H1 (cell line): ENCODE data around the gene BRCC3. TPM values are rescaled to one million over a fixed set of nuclear protein-coding genes. Genes with fewer than 3 reads are reported as not detected.

ENCODE experiments used
- CTCF ChIA-PET: fragments of 300-600 bp; sonication (Branson Sonifier 250); formaldehyde crosslinking; loops from one replicate; lab custom pipeline; 2021; ENCODE audit not compliant: partially characterized antibody; lab: Charles Lee
- POLR2A ChIA-PET: fragments of 300-600 bp; sonication (Branson Sonifier 250); formaldehyde crosslinking; loops from one replicate; lab custom pipeline; 2021; ENCODE audit warnings: inconsistent platforms; ENCODE audit not compliant: partially characterized antibody; lab: Charles Lee
- DNase-seq, 2 experiments: peaks; one replicate each; pipeline versions ENCODE4 v3.0.0 to v3.0.0-alpha.2; 2010 to 2022; ENCODE audit warnings: low spot score in 2 of 2, low read depth in 1 of 2, mixed read lengths in 1 of 2
- FAIRE-seq: peaks from 2 replicates; lab custom pipeline; 2011; peaks lifted over from hg19 to GRCh38; lab: Jason Lieb, UNC
- H2AFZ ChIP-seq: 2 replicates; pipeline ENCODE4 v1.8.1; 2012; ENCODE audit warnings: low read length, inconsistent platforms
- H2AK5ac ChIP-seq: 2 replicates; pipeline ENCODE4 v1.6.1; 2013; ENCODE audit warnings: low read depth, low read length
- H2BK120ac ChIP-seq: replicated peaks from 2 replicates; pipeline ENCODE3; 2013; ENCODE audit warnings: low read depth, low read length, inconsistent platforms
- H2BK12ac ChIP-seq: 2 replicates; pipeline ENCODE4 v1.6.1; 2013; ENCODE audit warnings: low read depth, low read length
- H2BK15ac ChIP-seq: 2 replicates; pipeline ENCODE4 v1.6.1; 2013; ENCODE audit warnings: low read length
- H2BK20ac ChIP-seq: 2 replicates; pipeline ENCODE4 v1.6.1; 2013; ENCODE audit warnings: low read length
- H2BK5ac ChIP-seq: 2 replicates; pipeline ENCODE4 v1.6.1; 2013; ENCODE audit warnings: low read depth, low read length
- H3K14ac ChIP-seq: 2 replicates; pipeline ENCODE4 v1.6.1; 2013; ENCODE audit warnings: inconsistent platforms; ENCODE audit not compliant: insufficient read length
- H3K18ac ChIP-seq: 2 replicates; pipeline ENCODE4 v1.6.1; 2013; ENCODE audit warnings: low read length; ENCODE audit errors: extremely low read depth
- H3K23ac ChIP-seq: 2 replicates; pipeline ENCODE4 v1.6.1; 2013; ENCODE audit warnings: inconsistent platforms; ENCODE audit not compliant: insufficient read length
- H3K23me2 ChIP-seq: 2 replicates; pipeline ENCODE4 v1.6.1; 2013; ENCODE audit warnings: low read depth, low read length
- H3K27ac ChIP-seq: 2 replicates; pipeline ENCODE4 v1.6.1; 2011; ENCODE audit warnings: low read depth, low read length, inconsistent platforms
- H3K27me3 ChIP-seq, 4 experiments: replicated peaks in 1 of 4; 1 replicate in 1 of 4; 2 replicates in 3 of 4; pipeline versions ENCODE4 v1.6.1 to v1.8.1; 2011 to 2013; ENCODE audit warnings: low read length in 3 of 4, mild to moderate bottlenecking in 3 of 4, inconsistent platforms in 2 of 4, mixed read lengths in 2 of 4, moderate library complexity in 1 of 4; ENCODE audit not compliant: control insufficient read depth in 3 of 4, insufficient read depth in 3 of 4; ENCODE audit errors: extremely low read depth in 1 of 4
- H3K36me3 ChIP-seq, 4 experiments: 2 replicates each; pipeline versions ENCODE4 v1.6.1 to v1.8.1; 2011 to 2013; ENCODE audit warnings: mild to moderate bottlenecking in 4 of 4, low read length in 3 of 4, moderate library complexity in 2 of 4, control low read depth in 1 of 4, inconsistent platforms in 1 of 4; ENCODE audit not compliant: insufficient read depth in 4 of 4, control insufficient read depth in 2 of 4
- H3K4ac ChIP-seq: replicated peaks from 2 replicates; pipeline ENCODE3; 2013; ENCODE audit warnings: low read length, low read depth, mixed read lengths, inconsistent platforms; ENCODE audit not compliant: insufficient read length
- H3K4me1 ChIP-seq, 4 experiments: replicated peaks in 1 of 4; 1 replicate in 1 of 4; 2 replicates in 3 of 4; pipeline versions ENCODE4 v1.6.1 to v1.8.1; 2011 to 2013; ENCODE audit warnings: low read length in 3 of 4, inconsistent platforms in 2 of 4, mixed read lengths in 1 of 4; ENCODE audit not compliant: insufficient read depth in 4 of 4, control insufficient read depth in 3 of 4
- H3K4me2 ChIP-seq, 2 experiments: 2 replicates each; pipeline versions ENCODE4 v1.6.1 to v1.8.1; 2011 to 2013; ENCODE audit warnings: low read depth in 2 of 2, low read length in 2 of 2, control low read depth in 1 of 2, inconsistent platforms in 1 of 2, mild to moderate bottlenecking in 1 of 2; ENCODE audit not compliant: insufficient read depth in 1 of 2
- H3K4me3 ChIP-seq, 4 experiments: fragments of 200-600, 300-600 bp in 1 of 4; sonication (generic), shearing (Covaris generic), sonication (Bioruptor Twin) in 1 of 4; 2 replicates each; pipeline versions ENCODE4 v1.5.1 to v1.8.1; 2011 to 2016; ENCODE audit warnings: low read length in 4 of 4, low read depth in 3 of 4, control low read depth in 2 of 4, inconsistent platforms in 2 of 4, mild to moderate bottlenecking in 2 of 4, mixed read lengths in 1 of 4, moderate library complexity in 1 of 4; ENCODE audit not compliant: insufficient read depth in 2 of 4; ENCODE audit errors: extremely low read depth in 1 of 4
- H3K56ac ChIP-seq: replicated peaks from 2 replicates; pipeline ENCODE3; 2013; ENCODE audit warnings: low read depth, mild to moderate bottlenecking, mixed read lengths, low read length, inconsistent platforms; ENCODE audit not compliant: insufficient read length
- H3K79me1 ChIP-seq: 2 replicates; pipeline ENCODE4 v1.6.1; 2013; ENCODE audit warnings: low read depth, low read length, control low read depth
- H3K79me2 ChIP-seq, 2 experiments: 2 replicates each; pipeline versions ENCODE4 v1.6.1 to v1.8.1; 2012 to 2013; ENCODE audit warnings: low read length in 2 of 2, mild to moderate bottlenecking in 2 of 2, inconsistent platforms in 1 of 2; ENCODE audit not compliant: insufficient read depth in 2 of 2, control insufficient read depth in 1 of 2
- H3K9ac ChIP-seq, 4 experiments: replicated peaks in 1 of 4; 1 replicate in 1 of 4; 2 replicates in 3 of 4; pipeline versions ENCODE4 v1.6.1 to v1.8.1; 2011 to 2013; ENCODE audit warnings: low read depth in 3 of 4, low read length in 3 of 4, control low read depth in 2 of 4, mild to moderate bottlenecking in 2 of 4, moderate library complexity in 2 of 4, inconsistent platforms in 1 of 4; ENCODE audit errors: extremely low read depth in 1 of 4
- H3K9me3 ChIP-seq, 2 experiments: 2 replicates each; pipeline versions ENCODE4 v1.6.1 to v1.8.1; 2012 to 2013; ENCODE audit warnings: mild to moderate bottlenecking in 2 of 2, moderate library complexity in 2 of 2, control low read depth in 1 of 2, inconsistent platforms in 1 of 2, low read depth in 1 of 2, low read length in 1 of 2, mixed read lengths in 1 of 2; ENCODE audit not compliant: insufficient read depth in 2 of 2
- H4K20me1 ChIP-seq, 2 experiments: replicated peaks in 1 of 2; 2 replicates each; pipeline versions ENCODE3 to v1.8.1; 2011 to 2013; ENCODE audit warnings: inconsistent platforms in 2 of 2, low read length in 2 of 2, mild to moderate bottlenecking in 1 of 2; ENCODE audit not compliant: insufficient read depth in 2 of 2, control insufficient read depth in 1 of 2
- H4K5ac ChIP-seq: 2 replicates; pipeline ENCODE4 v1.6.1; 2013; ENCODE audit warnings: low read length, low read depth, mixed read lengths, inconsistent platforms; ENCODE audit not compliant: insufficient read length
- H4K8ac ChIP-seq: 2 replicates; pipeline ENCODE4 v1.8.0; 2013; ENCODE audit warnings: mild to moderate bottlenecking, moderate library complexity, low read length, inconsistent platforms; ENCODE audit not compliant: insufficient read depth; ENCODE audit errors: extremely low read depth
- H4K91ac ChIP-seq: replicated peaks from 2 replicates; pipeline ENCODE3; 2013; ENCODE audit warnings: low read length, mixed read lengths, inconsistent platforms; ENCODE audit not compliant: insufficient read length
- CEBPB ChIP-seq: IDR thresholded peaks from 2 replicates; pipeline ENCODE4 v1.6.1; 2012; ENCODE audit warnings: low read depth, low read length
- CTBP2 ChIP-seq: IDR thresholded peaks from 2 replicates; pipeline ENCODE4 v1.7.0; 2011; ENCODE audit warnings: borderline replicate concordance, mild to moderate bottlenecking, moderate library complexity, mixed read lengths, low read length; ENCODE audit not compliant: insufficient read depth, insufficient read length
- EZH2 ChIP-seq: fragments of 200-600 bp; sonication (generic); IDR thresholded peaks from 2 replicates; pipeline ENCODE4 v1.7.1; 2012; ENCODE audit warnings: low read depth, mild to moderate bottlenecking, moderate library complexity, low read length, inconsistent platforms; ENCODE audit not compliant: severe bottlenecking
- MAX ChIP-seq: IDR thresholded peaks from 2 replicates; pipeline ENCODE4 v1.6.1; 2012; ENCODE audit warnings: inconsistent platforms
- NANOG ChIP-seq: IDR thresholded peaks from 2 replicates; pipeline ENCODE4 v1.6.1; 2011; ENCODE audit warnings: low read length, low read depth, mild to moderate bottlenecking, inconsistent platforms; ENCODE audit not compliant: insufficient read depth, poor library complexity, severe bottlenecking
- POLR2A ChIP-seq, 2 experiments: IDR thresholded peaks; 1 replicate in 1 of 2; 2 replicates in 1 of 2; pipeline ENCODE4 v1.6.1; 2011; ENCODE audit warnings: low read depth in 2 of 2, low read length in 2 of 2, mild to moderate bottlenecking in 2 of 2; ENCODE audit errors: control extremely low read depth in 1 of 2
- RFX5 ChIP-seq: IDR thresholded peaks from 2 replicates; pipeline ENCODE4 v1.6.1; 2011; ENCODE audit warnings: low read depth, low read length, improper control_type of control experiment, borderline replicate concordance
- TBP ChIP-seq: IDR thresholded peaks from 2 replicates; pipeline ENCODE4 v1.6.1; 2011; ENCODE audit warnings: low read depth, low read length, improper control_type of control experiment
- TCF12 ChIP-seq: IDR thresholded peaks from 2 replicates; pipeline ENCODE4 v1.6.1; 2011; ENCODE audit warnings: low read depth, mild to moderate bottlenecking, low read length
- TEAD4 ChIP-seq: IDR thresholded peaks from 2 replicates; pipeline ENCODE4 v1.6.1; 2012; ENCODE audit warnings: low read depth, low read length, inconsistent platforms, mixed read lengths
- YY1 ChIP-seq: IDR thresholded peaks from 2 replicates; pipeline ENCODE4 v1.6.1; 2011; ENCODE audit warnings: low read depth, mild to moderate bottlenecking, low read length
- ZNF274 ChIP-seq: IDR thresholded peaks from 2 replicates; pipeline ENCODE4 v1.7.0; 2012; ENCODE audit warnings: low read length, borderline replicate concordance; ENCODE audit errors: extremely low read depth
- WGBS, 2 experiments: shearing (Covaris generic) in 1 of 2; methylation state at CpG; one replicate each; pipeline versions ENCODE4 v1.1.6 to v1.1.7; 2013 to 2015; ENCODE audit warnings: low lambda C conversion rate in 2 of 2, mixed read lengths in 2 of 2, inconsistent platforms in 1 of 2, low coverage in 1 of 2, missing lambda C conversion rate in 1 of 2; ENCODE audit not compliant: insufficient replicate concordance in 2 of 2, insufficient coverage in 1 of 2, insufficient read length in 1 of 2; ENCODE audit errors: extremely low coverage in 1 of 2, missing lambda C conversion rate in 1 of 2; 5-methylcytosine and 5-hydroxymethylcytosine counted together
- polyA plus RNA-seq, 7 experiments: library from polyadenylated mRNA; depleted of rRNA in 3 of 7; stranded (reverse) in 5 of 7; unstranded in 2 of 7; fragments of >200 nt in 5 of 7; fragments of 200-250 nt in 2 of 7; gene quantifications; 1 replicate in 5 of 7; 2 replicates in 1 of 7; 4 replicates in 1 of 7; pipeline versions ENCODE4 v1.2.1 to v1.2.3, GENCODE V29; 2011 to 2013; ENCODE audit warnings: missing spikeins in 2 of 7, mixed read lengths in 2 of 7
- total RNA-seq: library from RNA; stranded (reverse); fragmentation: NEBNext Ultra II Directional; extraction: Animal tissue kit (Norgen Biotek cat#: 25700); gene quantifications from 2 replicates; pipeline ENCODE4 v1.2.1, GENCODE V29; 2021

The BRCC3 gene
- total and polyA plus RNA-seq, 2 of the 8 experiments (the other 6 are each of a cell fraction or from before 2014, with no cell fraction given): 13.1 to 23.2 TPM

- no peak overlapping the region for H4K8ac ChIP-seq
- no peaks in the 10 kb centered on the region for H3K36me3 ChIP-seq
- peaks cover 0 to 7% (median 2%) of the 10 kb centered on the region in 4 experiments; a peak in 2 of 7 replicates for H3K4me1 ChIP-seq
- H2BK15ac ChIP-seq: no peak overlapping the region
- no peaks in the 10 kb centered on the region for H3K79me1 ChIP-seq
- no peaks in the 10 kb centered on the region for H3K27me3 ChIP-seq
- H3K18ac ChIP-seq: no peak overlapping the region
- no peaks in the 10 kb centered on the region for H3K79me2 ChIP-seq
- no peak overlapping the region for H3K4me3 ChIP-seq
- no peak overlapping the region for H3K9ac ChIP-seq
- H3K23ac ChIP-seq: no peak overlapping the region
- ChIA-PET CTCF (interaction anchor here (1.0 to 2.5 kb wide), 3 partner anchors 9 to 59 kb away, joined by 3 to 15 read pairs (median 3); no protein-coding TSS in a partner anchor), POLR2A (interaction anchor here (0.7 to 1.1 kb wide), 2 partner anchors 54 to 67 kb away, joined by 3 read pairs; no protein-coding TSS in a partner anchor)
- H2BK20ac ChIP-seq: no peak overlapping the region
- no peak overlapping the region for H4K5ac ChIP-seq
- H2BK12ac ChIP-seq: no peak overlapping the region
- H2AFZ ChIP-seq: no peak overlapping the region
- 73% methylated on average over 5 of the region's 5 CpGs; no CpG with 5 or more reads in 1 of the 2 experiments for WGBS, 2 experiments
- H4K20me1 ChIP-seq: no peaks in the 10 kb centered on the region
- no peaks in the 10 kb centered on the region for H3K9me3 ChIP-seq
- no peak overlapping the region for H3K56ac ChIP-seq
- DNase-seq (no peak), FAIRE-seq (no peak)
- no peak overlapping the region for H3K4me2 ChIP-seq
- H3K14ac ChIP-seq: no peak overlapping the region
- no peak overlapping the region for H2BK120ac ChIP-seq
- TF ChIP-seq TCF12 (no peak), NANOG (no peak), TBP (no peak), CEBPB (no peak), POLR2A (IDR thresholded peaks at IDR 0.05; ENCODE audit: control extremely low read depth in 1 of 2, low read depth in 2 of 2, low read length in 2 of 2) (no peak), YY1 (no peak), ZNF274 (no peak), CTBP2 (no peak), MAX (no peak), EZH2 (no peak), RFX5 (no peak), TEAD4 (no peak)
- no peak overlapping the region for H2AK5ac ChIP-seq
- no peak overlapping the region for H2BK5ac ChIP-seq
- no peak overlapping the region for H3K27ac ChIP-seq
- H4K91ac ChIP-seq: no peak overlapping the region
- H3K23me2 ChIP-seq: no peaks in the 10 kb centered on the region
- no peak overlapping the region for H3K4ac ChIP-seq
Observed at GRCh38 chrX:155046811-155047528, 24.3 kb upstream of the BRCC3 start.
